ENCODE results near the gene MAP3K6.

Gene MAP3K6

GRCh38 chr1:27338751-27339150, 28.0 kb downstream of the MAP3K6 start:
- TF ChIP-seq YY1 (IDR thresholded peaks at IDR 0.05; ENCODE audit: low read depth) = no peak
- no peak for TF ChIP-seq TAF1 (IDR thresholded peaks at IDR 0.05; ENCODE audit: low read depth)
- no peak for TF ChIP-seq EP300 (IDR thresholded peaks at IDR 0.05; ENCODE audit: borderline replicate concordance)
- TF ChIP-seq CREB1 (IDR thresholded peaks at IDR 0.05; ENCODE audit: low read depth) = no peak

GRCh38 chr1:27336756-27337155, 30.0 kb downstream of the MAP3K6 start:
- TF ChIP-seq FOXM1 (IDR thresholded peaks at IDR 0.05; ENCODE audit: borderline replicate concordance, low read depth) (no peak), EGR1 (IDR thresholded peaks at IDR 0.05) (no peak), CEBPB (IDR thresholded peaks at IDR 0.05) (no peak), EP300 (IDR thresholded peaks at IDR 0.05; ENCODE audit: borderline replicate concordance) (no peak), TEAD4 (IDR thresholded peaks at IDR 0.05) (no peak), TCF12 (IDR thresholded peaks at IDR 0.05; ENCODE audit: low read depth) (no peak), NFIC (IDR thresholded peaks at IDR 0.05) (no peak), RAD21 (IDR thresholded peaks at IDR 0.05; ENCODE audit: low read depth) (no peak), CREB1 (IDR thresholded peaks at IDR 0.05; ENCODE audit: low read depth) (no peak), ZBTB7A (IDR thresholded peaks at IDR 0.05; ENCODE audit: low read depth) (no peak), REST (IDR thresholded peaks at IDR 0.05; ENCODE audit: low read depth) (no peak), TAF1 (IDR thresholded peaks at IDR 0.05; ENCODE audit: low read depth) (no peak), MAX (IDR thresholded peaks at IDR 0.05) (no peak)

- TF ChIP-seq USF1 (IDR thresholded peaks at IDR 0.05) = no peak
- no peak for TF ChIP-seq CREB1 (IDR thresholded peaks at IDR 0.05; ENCODE audit: low read depth)
- TF ChIP-seq RAD21 (IDR thresholded peaks at IDR 0.05; ENCODE audit: low read depth) = no peak
- TF ChIP-seq EGR1 (IDR thresholded peaks at IDR 0.05) = no peak
- TF ChIP-seq MAX (IDR thresholded peaks at IDR 0.05) = no peak
- TF ChIP-seq NFIC (IDR thresholded peaks at IDR 0.05) = no peak
- TF ChIP-seq EP300 (IDR thresholded peaks at IDR 0.05; ENCODE audit: borderline replicate concordance) = no peak
- TF ChIP-seq TAF1 (IDR thresholded peaks at IDR 0.05; ENCODE audit: low read depth) = no peak
- TF ChIP-seq CEBPB (IDR thresholded peaks at IDR 0.05) = no peak
- TF ChIP-seq REST (IDR thresholded peaks at IDR 0.05; ENCODE audit: low read depth) = no peak
Measured at GRCh38 chr1:27335506-27336422, 31.0 kb downstream of the MAP3K6 start.

- TF ChIP-seq TEAD4 (IDR thresholded peaks at IDR 0.05) (no peak), EP300 (IDR thresholded peaks at IDR 0.05; ENCODE audit: borderline replicate concordance) (no peak), CREB1 (IDR thresholded peaks at IDR 0.05; ENCODE audit: low read depth) (no peak), YY1 (IDR thresholded peaks at IDR 0.05; ENCODE audit: low read depth) (no peak), ZBTB7A (IDR thresholded peaks at IDR 0.05; ENCODE audit: low read depth) (no peak)
Measured at GRCh38 chr1:27333717-27334279, 33.0 kb downstream of the MAP3K6 start.

- TF ChIP-seq RAD21 (IDR thresholded peaks at IDR 0.05; ENCODE audit: low read depth) (peak; percentile 60), EGR1 (IDR thresholded peaks at IDR 0.05) (no peak)
Measured at GRCh38 chr1:27332536-27333281, 34.1 kb downstream of the MAP3K6 start.

GRCh38 chr1:27331922-27332321, 34.8 kb downstream of the MAP3K6 start:
- TF ChIP-seq EP300 (IDR thresholded peaks at IDR 0.05; ENCODE audit: borderline replicate concordance) = no peak
- TF ChIP-seq YY1 (IDR thresholded peaks at IDR 0.05; ENCODE audit: low read depth) = no peak
- no peak for TF ChIP-seq CEBPB (IDR thresholded peaks at IDR 0.05)
- TF ChIP-seq MAX (IDR thresholded peaks at IDR 0.05) = no peak
- TF ChIP-seq CREB1 (IDR thresholded peaks at IDR 0.05; ENCODE audit: low read depth) = no peak
- no peak for TF ChIP-seq TEAD4 (IDR thresholded peaks at IDR 0.05)
- TF ChIP-seq ZBTB7A (IDR thresholded peaks at IDR 0.05; ENCODE audit: low read depth) = no peak
- TF ChIP-seq NFIC (IDR thresholded peaks at IDR 0.05) = no peak
- TF ChIP-seq RAD21 (IDR thresholded peaks at IDR 0.05; ENCODE audit: low read depth) = no peak
- TF ChIP-seq TCF12 (IDR thresholded peaks at IDR 0.05; ENCODE audit: low read depth) = no peak
- TF ChIP-seq REST (IDR thresholded peaks at IDR 0.05; ENCODE audit: low read depth) = no peak
- TF ChIP-seq EGR1 (IDR thresholded peaks at IDR 0.05) = no peak
- no peak for TF ChIP-seq FOXM1 (IDR thresholded peaks at IDR 0.05; ENCODE audit: borderline replicate concordance, low read depth)
- TF ChIP-seq TAF1 (IDR thresholded peaks at IDR 0.05; ENCODE audit: low read depth) = no peak

Data from Ishikawa (cell line).